Transverse colon (tissue), 4 donors: Measurements from ENCODE around the gene CDKAL1.

ENCODE experiments used
- CTCF ChIP-seq, 5 experiments: fragments of 200-600 bp in 3 of 5; fragments of 450-650 bp in 2 of 5; sonication (generic) in 3 of 5; IDR thresholded peaks; 1 replicate in 2 of 5; 2 replicates in 3 of 5; pipeline ENCODE4 v1.5.1; 2016 to 2017; ENCODE audit warnings: antibody characterized with exemption in 5 of 5, inconsistent platforms in 3 of 5, mild to moderate bottlenecking in 2 of 5, moderate library complexity in 1 of 5
- EP300 ChIP-seq: sonication (generic); formaldehyde crosslinking; IDR thresholded peaks from one replicate; pipeline ENCODE4 v1.6.1; 2017; ENCODE audit warnings: antibody characterized with exemption, low read depth
- POLR2A ChIP-seq: fragments of 450-650 bp; IDR thresholded peaks from one replicate; pipeline ENCODE4 v1.6.1; 2016; ENCODE audit warnings: antibody characterized with exemption, mild to moderate bottlenecking, moderate library complexity
- POLR2AphosphoS5 ChIP-seq, 3 donors: sonication (generic); formaldehyde crosslinking; IDR thresholded peaks; one replicate each; pipeline ENCODE4 v1.6.1; 2016; ENCODE audit warnings: antibody characterized with exemption in 3 of 3

DNA sequence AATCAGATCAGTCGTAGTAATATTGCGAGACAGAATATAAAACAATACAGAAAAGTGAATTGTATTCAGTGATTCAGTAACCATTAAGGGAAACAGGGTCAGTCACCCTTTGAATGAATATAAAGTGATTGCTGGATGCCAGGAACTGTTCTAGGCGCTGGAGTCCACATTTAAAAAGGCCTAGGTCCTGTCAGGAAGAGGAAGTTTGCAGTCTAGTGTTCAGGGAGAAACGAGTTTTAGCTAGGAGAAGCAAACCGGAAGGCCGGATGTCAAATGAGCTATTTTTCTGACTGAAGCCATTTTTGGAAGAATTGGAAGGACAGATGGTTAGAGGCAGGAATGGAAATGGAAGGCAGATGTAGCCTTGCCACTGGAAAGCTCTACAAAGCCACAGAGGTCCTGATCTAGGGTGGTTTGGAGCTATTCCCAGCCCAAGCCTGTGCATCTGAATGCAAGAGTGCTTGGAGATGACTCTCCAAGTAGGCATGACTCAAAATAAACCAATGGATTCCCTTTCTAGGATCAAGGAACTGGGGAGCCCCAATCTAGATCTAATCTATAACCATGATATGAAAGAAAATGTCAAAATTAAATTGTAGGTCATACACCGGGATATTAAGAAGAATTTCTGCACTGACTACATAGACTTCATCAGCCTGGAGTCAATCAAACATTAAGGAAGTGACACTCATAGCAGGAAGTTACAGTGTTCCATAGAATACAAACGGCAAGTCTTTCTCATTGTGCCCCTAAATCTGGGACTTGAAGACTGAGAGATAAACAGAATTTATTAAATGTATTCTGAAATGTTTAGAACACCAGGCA lies 36.8 kb upstream of the CDKAL1 start:
- TF ChIP-seq POLR2AphosphoS5 (IDR thresholded peaks at IDR 0.05), result no peak
- no peak for TF ChIP-seq CTCF (IDR thresholded peaks at IDR 0.05)
- no peak for TF ChIP-seq POLR2A
- TF ChIP-seq EP300, result no peak
